Chondrocyte (in vitro differentiated cells): ENCODE measurements around the gene DNAH17. TPM values are rescaled to one million over a fixed set of nuclear protein-coding genes. Genes with fewer than 3 reads are reported as not detected.
A peak's percentile ranks its signal among the peaks of the same experiment; 100 is the strongest.

Experiments
- DNase-seq: peaks from one replicate; pipeline ENCODE4 v3.0.0; 2021; ENCODE audit warnings: mixed read lengths, low spot score
- H3K27ac Mint-ChIP-seq: one replicate; pipeline ENCODE4 v1.8.0; 2021; ENCODE audit warnings: mild to moderate bottlenecking, moderate library complexity, mixed read lengths; ENCODE audit not compliant: unreplicated experiment
- H3K27me3 Mint-ChIP-seq: 2 replicates; pipeline ENCODE4 v1.8.0; 2021; ENCODE audit warnings: low read depth, mixed read lengths
- H3K36me3 Mint-ChIP-seq: 2 replicates; pipeline ENCODE4 v1.8.0; 2021; ENCODE audit warnings: low read depth, mixed read lengths
- H3K4me1 Mint-ChIP-seq: 2 replicates; pipeline ENCODE4 v1.8.0; 2021; ENCODE audit warnings: low read depth, mild to moderate bottlenecking, mixed read lengths
- H3K4me3 Mint-ChIP-seq: one replicate; pipeline ENCODE4 v1.8.0; 2021; ENCODE audit warnings: mild to moderate bottlenecking, moderate library complexity, mixed read lengths; ENCODE audit not compliant: unreplicated experiment
- H3K9me3 Mint-ChIP-seq: 2 replicates; pipeline ENCODE4 v1.8.0; 2021; ENCODE audit warnings: low read depth, mixed read lengths
- total RNA-seq: library from RNA; stranded (reverse); gene quantifications from 3 replicates; pipeline ENCODE4 v1.2.1, GENCODE V29; 2021
- TF ChIP-seq, protein P1 (sequence below): fragments of 200-600 bp; sonication (generic); IDR thresholded peaks from 2 replicates; pipeline ENCODE4 v1.5.0; 2021; ENCODE audit warnings: antibody characterized with exemption, mild to moderate bottlenecking, moderate library complexity

Gene DNAH17
- total RNA-seq, 1 donor from 2014 or later, result 0.42 TPM

DNA sequence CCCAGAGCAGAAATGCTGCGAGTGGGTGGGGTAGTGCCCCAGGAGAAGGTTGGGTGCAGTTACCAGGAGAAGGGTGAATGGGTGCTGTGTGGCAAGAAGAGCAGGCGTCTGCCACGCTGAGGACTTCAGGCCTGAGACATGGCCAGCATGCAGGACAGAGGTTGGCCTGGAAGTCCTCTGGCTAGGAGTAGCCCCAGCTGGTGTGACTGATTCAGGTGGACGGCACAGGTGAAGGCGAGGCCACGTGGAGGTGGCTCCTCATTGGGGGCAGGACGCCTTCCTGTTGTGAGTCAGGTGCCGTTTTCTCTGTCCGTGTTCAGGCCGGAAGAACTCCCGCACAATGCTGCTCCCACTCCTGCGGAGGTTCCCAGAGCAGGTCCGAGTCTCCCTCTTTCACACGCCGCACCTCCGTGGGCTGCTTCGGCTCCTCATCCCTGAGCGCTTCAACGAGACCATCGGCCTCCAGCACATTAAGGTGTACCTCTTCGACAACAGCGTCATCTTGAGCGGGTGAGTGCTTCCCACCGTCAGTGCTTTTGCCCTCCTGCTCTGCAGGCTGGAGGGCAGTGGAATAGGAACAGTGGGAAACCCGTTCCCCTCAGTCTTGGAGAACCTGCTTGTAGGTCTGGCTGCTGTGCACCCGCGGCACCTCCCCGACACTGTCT is 178.0 kb downstream of the DNAH17 start:
- Mint-ChIP-seq H3K27ac (no peak overlapping the region), H3K4me1 (peaks cover 45% of the 10 kb centered on the region), H3K9me3 (no peaks in the 10 kb centered on the region), H3K36me3 (peaks cover 52% of the 10 kb centered on the region), H3K27me3 (no peaks in the 10 kb centered on the region), H3K4me3 (no peak overlapping the region)
- TF ChIP-seq, protein P1, sequence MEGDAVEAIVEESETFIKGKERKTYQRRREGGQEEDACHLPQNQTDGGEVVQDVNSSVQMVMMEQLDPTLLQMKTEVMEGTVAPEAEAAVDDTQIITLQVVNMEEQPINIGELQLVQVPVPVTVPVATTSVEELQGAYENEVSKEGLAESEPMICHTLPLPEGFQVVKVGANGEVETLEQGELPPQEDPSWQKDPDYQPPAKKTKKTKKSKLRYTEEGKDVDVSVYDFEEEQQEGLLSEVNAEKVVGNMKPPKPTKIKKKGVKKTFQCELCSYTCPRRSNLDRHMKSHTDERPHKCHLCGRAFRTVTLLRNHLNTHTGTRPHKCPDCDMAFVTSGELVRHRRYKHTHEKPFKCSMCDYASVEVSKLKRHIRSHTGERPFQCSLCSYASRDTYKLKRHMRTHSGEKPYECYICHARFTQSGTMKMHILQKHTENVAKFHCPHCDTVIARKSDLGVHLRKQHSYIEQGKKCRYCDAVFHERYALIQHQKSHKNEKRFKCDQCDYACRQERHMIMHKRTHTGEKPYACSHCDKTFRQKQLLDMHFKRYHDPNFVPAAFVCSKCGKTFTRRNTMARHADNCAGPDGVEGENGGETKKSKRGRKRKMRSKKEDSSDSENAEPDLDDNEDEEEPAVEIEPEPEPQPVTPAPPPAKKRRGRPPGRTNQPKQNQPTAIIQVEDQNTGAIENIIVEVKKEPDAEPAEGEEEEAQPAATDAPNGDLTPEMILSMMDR, result no peak
- DNase-seq, result no peak

DNA sequence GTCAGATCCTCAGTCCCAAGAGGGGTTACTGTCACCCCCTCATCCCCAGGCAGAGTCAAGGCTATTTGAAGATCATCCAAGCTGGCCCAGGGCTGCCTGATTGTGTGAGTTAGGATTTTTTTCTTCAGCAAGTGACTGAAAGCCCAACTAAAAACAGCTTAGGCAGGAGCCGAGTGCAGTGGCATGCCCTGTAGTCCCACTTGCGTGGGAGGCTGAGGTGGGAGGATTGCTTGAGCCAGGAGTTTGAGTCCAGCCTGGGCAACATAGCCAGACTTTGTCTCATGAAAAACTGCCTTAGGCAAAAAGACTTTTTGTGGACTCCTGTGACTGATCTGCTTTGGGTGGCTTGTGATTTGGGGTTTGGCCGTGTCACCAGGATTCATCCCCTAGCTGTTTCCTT is 178.8 kb downstream of the DNAH17 start:
- Mint-ChIP-seq H3K9me3 (no peaks in the 10 kb centered on the region), H3K27ac (peak overlapping the region; percentile 32), H3K36me3 (peaks cover 45% of the 10 kb centered on the region), H3K27me3 (no peaks in the 10 kb centered on the region), H3K4me1 (peaks cover 45% of the 10 kb centered on the region), H3K4me3 (no peak overlapping the region)
- no peak for DNase-seq
- TF ChIP-seq, protein P1, result no peak

DNA sequence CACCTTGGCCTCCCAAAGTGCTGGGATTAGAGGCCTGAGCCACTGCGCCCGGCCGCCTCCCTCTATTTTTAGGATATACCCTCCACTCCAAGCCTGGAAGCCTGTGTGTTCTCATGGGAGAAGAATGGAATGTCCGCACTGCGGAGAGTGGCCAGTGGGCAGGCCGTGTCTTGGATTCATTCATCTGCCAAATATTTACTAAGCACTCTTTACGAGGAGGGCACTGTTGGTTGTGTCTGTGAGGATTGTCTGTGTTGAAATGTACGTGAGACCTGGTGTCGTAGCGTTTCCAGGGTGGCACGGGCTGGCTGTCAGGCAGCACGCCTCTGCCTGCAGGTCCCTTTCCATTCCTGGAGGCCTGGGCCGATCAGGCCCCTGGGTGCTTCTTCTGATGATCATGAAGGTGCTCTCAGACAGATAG is 179.5 kb downstream of the DNAH17 start:
- Mint-ChIP-seq H3K4me3 (no peak overlapping the region), H3K9me3 (no peaks in the 10 kb centered on the region), H3K27me3 (no peaks in the 10 kb centered on the region), H3K27ac (peak overlapping the region; percentile 81), H3K36me3 (peaks cover 38% of the 10 kb centered on the region), H3K4me1 (peaks cover 45% of the 10 kb centered on the region)
- TF ChIP-seq, protein P1, result no peak
- DNase-seq, result no peak

DNA sequence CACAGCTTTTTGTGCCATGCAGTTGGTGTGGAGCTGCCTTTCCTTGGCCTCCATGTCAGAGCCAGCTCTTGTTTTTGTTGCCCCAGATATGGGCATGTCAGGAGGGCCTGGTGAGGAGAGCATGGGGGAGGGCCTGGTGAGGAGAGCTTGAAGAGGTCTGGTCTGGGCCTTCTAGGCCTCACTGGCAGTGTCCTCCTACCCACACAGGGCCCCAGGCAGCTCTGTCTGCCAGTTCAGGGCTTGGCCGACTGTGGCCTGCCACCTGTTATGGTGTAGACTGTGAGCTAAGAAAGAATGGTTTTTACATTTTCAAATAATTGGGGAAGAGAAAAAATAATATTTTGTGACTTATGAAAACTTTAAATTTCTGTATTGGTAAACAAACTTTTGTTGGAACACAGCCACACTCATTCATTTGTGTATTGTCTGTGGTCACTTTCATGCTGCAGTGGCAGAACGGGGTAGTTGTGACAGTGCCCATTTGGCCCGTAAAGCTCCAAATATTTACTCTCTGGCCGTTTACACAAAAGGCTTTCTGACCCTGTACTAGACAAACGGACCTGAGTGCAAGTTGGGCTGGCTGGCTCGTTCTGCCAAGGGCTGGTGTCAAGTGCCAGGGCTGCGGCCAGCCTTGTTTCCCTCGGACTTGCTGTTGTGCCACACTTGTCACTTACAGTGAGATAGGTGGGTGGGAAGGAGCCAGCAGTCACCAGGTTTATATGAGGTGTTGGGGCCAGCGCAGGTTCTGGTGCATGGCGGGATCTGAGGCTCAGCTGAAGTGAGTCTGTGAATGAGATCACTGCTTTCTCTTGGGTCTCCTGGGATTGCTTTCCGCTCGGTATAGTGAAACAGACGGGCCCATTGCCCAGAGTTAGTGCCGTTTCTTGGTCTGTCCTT is 180.5 kb downstream of the DNAH17 start:
- Mint-ChIP-seq H3K27me3 (no peaks in the 10 kb centered on the region), H3K27ac (peak overlapping the region; percentile 81), H3K4me3 (no peak overlapping the region), H3K4me1 (peaks cover 49% of the 10 kb centered on the region), H3K9me3 (no peaks in the 10 kb centered on the region), H3K36me3 (peaks cover 32% of the 10 kb centered on the region)
- TF ChIP-seq, protein P1, result no peak
- DNase-seq, result no peak

DNA sequence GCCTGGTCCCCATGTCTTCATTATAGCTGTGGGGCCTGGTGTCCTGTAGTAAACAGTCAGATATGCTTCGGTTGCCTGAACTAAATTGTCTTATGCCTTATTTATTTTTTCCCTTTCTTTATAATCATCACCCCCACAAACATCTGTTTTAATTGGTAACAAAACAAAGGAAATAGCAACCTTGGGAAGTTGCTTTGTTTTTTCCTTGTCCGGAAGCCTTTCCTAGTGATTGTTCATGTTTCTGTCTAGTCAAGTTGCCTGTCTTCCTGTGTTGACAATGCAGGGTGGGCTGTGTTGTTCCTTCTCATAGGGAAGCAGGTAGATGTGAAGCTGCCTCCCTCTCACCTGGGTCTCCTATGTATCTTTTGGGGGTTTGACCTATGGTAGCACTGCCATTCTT is 182.0 kb downstream of the DNAH17 start:
- TF ChIP-seq, protein P1, result no peak
- Mint-ChIP-seq H3K9me3 (no peaks in the 10 kb centered on the region), H3K27ac (no peak overlapping the region), H3K36me3 (peaks cover 18% of the 10 kb centered on the region), H3K27me3 (no peaks in the 10 kb centered on the region), H3K4me1 (peaks cover 51% of the 10 kb centered on the region), H3K4me3 (no peak overlapping the region)
- DNase-seq, result no peak
